Measurements from ENCODE around the gene BTG4.

GRCh38 chr11:111450480-111451320 is 61.5 kb downstream of the BTG4 start:
- TF ChIP-seq, protein P1, sequence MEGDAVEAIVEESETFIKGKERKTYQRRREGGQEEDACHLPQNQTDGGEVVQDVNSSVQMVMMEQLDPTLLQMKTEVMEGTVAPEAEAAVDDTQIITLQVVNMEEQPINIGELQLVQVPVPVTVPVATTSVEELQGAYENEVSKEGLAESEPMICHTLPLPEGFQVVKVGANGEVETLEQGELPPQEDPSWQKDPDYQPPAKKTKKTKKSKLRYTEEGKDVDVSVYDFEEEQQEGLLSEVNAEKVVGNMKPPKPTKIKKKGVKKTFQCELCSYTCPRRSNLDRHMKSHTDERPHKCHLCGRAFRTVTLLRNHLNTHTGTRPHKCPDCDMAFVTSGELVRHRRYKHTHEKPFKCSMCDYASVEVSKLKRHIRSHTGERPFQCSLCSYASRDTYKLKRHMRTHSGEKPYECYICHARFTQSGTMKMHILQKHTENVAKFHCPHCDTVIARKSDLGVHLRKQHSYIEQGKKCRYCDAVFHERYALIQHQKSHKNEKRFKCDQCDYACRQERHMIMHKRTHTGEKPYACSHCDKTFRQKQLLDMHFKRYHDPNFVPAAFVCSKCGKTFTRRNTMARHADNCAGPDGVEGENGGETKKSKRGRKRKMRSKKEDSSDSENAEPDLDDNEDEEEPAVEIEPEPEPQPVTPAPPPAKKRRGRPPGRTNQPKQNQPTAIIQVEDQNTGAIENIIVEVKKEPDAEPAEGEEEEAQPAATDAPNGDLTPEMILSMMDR (conservative IDR thresholded peaks at IDR 0.05; ENCODE audit: low read depth in 2 of 2) = no peak
- no peak for TF ChIP-seq ZNF331 (CRISPR knock-in tag; IDR thresholded peaks at IDR 0.05; ENCODE audit: low read depth)
- no peak for TF ChIP-seq EZH2phosphoT487 (IDR thresholded peaks at IDR 0.05; ENCODE audit: unreplicated experiment)
- no peak for TF ChIP-seq EZH2 (IDR thresholded peaks at IDR 0.05; ENCODE audit: low read depth, unreplicated experiment)
- TF ChIP-seq POLR2AphosphoS5 (IDR thresholded peaks at IDR 0.05; ENCODE audit: low read depth) = no peak
- TF ChIP-seq, protein P2, sequence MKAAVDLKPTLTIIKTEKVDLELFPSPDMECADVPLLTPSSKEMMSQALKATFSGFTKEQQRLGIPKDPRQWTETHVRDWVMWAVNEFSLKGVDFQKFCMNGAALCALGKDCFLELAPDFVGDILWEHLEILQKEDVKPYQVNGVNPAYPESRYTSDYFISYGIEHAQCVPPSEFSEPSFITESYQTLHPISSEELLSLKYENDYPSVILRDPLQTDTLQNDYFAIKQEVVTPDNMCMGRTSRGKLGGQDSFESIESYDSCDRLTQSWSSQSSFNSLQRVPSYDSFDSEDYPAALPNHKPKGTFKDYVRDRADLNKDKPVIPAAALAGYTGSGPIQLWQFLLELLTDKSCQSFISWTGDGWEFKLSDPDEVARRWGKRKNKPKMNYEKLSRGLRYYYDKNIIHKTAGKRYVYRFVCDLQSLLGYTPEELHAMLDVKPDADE (IDR thresholded peaks at IDR 0.05) = no peak
- TF ChIP-seq, protein P3, sequence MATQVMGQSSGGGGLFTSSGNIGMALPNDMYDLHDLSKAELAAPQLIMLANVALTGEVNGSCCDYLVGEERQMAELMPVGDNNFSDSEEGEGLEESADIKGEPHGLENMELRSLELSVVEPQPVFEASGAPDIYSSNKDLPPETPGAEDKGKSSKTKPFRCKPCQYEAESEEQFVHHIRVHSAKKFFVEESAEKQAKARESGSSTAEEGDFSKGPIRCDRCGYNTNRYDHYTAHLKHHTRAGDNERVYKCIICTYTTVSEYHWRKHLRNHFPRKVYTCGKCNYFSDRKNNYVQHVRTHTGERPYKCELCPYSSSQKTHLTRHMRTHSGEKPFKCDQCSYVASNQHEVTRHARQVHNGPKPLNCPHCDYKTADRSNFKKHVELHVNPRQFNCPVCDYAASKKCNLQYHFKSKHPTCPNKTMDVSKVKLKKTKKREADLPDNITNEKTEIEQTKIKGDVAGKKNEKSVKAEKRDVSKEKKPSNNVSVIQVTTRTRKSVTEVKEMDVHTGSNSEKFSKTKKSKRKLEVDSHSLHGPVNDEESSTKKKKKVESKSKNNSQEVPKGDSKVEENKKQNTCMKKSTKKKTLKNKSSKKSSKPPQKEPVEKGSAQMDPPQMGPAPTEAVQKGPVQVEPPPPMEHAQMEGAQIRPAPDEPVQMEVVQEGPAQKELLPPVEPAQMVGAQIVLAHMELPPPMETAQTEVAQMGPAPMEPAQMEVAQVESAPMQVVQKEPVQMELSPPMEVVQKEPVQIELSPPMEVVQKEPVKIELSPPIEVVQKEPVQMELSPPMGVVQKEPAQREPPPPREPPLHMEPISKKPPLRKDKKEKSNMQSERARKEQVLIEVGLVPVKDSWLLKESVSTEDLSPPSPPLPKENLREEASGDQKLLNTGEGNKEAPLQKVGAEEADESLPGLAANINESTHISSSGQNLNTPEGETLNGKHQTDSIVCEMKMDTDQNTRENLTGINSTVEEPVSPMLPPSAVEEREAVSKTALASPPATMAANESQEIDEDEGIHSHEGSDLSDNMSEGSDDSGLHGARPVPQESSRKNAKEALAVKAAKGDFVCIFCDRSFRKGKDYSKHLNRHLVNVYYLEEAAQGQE (IDR thresholded peaks at IDR 0.05; ENCODE audit: unreplicated experiment) = no peak

Measured in GM23338 (cell line).